ENCODE data around the gene GDI2. TPM values are rescaled to one million over a fixed set of nuclear protein-coding genes. Genes with fewer than 3 reads are reported as not detected.
"Not testable (repeated sequence)": the region's sequence is repeated elsewhere in the genome, so short reads cannot be mapped to it uniquely, and the experiment has no call there.

GDI2 gene
- polyA plus RNA-seq, 2 donors: 58.2 to 109 TPM

DNA sequence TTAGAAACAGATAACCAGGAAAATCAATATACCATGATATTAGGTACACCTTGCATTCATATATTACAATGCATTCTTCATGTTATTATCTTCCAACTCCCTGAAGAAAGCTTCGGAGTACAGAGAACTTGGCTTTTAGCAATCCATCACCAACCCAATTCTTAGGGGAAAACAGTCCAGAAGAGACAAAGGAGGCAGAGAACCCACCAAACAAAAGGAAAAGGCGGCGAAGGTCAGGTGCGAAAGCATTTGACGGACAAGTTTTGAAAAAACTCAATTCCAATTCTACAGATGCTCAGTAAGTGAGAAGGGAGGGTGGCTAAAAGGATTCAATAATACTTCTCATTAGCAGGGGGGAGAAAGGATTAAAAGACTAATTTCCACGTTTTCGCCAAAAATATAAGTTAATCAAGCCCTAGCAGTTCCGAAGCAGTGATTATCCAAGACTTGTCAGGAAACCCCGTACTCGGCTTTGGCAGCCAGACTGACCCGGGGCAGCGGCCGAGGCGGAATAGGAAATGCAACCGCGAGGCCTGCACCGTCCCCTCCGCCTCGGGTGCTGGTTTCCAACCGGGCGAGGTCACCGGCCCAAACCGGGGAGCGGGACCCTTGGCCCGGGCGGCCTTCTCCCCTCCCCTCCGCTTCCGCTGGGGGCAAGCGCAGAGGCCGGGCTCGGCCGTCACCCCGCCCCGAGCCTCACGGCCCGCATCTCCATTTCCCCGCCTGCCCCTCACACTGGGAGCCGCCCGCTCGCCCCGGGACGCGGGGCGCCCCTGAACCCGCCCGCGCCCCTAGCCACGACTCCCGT lies 747 bp downstream of the GDI2 start:
- H3K4me3 ChIP-seq (ENCODE audit: low read depth in 1 of 2, low read length in 2 of 2): peak overlapping the region; percentile 95 to 99
- no peaks in the 10 kb centered on the region for H3K9me3 ChIP-seq (ENCODE audit: control insufficient read depth in 2 of 2, insufficient read depth in 1 of 2, low read depth in 1 of 2, low read length in 1 of 2)
- peak overlapping the region; percentile 98 to 99 for H3K27ac ChIP-seq (ENCODE audit: low read depth in 2 of 2, low read length in 1 of 2)
- no peaks in the 10 kb centered on the region for H3K4me1 ChIP-seq (ENCODE audit: control insufficient read depth in 2 of 2, insufficient read depth in 2 of 2, low read length in 1 of 2)
- WGBS, 2 donors: 0 to 1% methylated on average over 40 to 49 of the region's 49 CpGs
- no peaks in the 10 kb centered on the region for H3K36me3 ChIP-seq (ENCODE audit: control insufficient read depth in 2 of 2, insufficient read depth in 2 of 2, low read length in 1 of 2)
- H3K27me3 ChIP-seq (ENCODE audit: control insufficient read depth in 1 of 2, insufficient read depth in 2 of 2, low read length in 2 of 2): no peaks in the 10 kb centered on the region

DNA sequence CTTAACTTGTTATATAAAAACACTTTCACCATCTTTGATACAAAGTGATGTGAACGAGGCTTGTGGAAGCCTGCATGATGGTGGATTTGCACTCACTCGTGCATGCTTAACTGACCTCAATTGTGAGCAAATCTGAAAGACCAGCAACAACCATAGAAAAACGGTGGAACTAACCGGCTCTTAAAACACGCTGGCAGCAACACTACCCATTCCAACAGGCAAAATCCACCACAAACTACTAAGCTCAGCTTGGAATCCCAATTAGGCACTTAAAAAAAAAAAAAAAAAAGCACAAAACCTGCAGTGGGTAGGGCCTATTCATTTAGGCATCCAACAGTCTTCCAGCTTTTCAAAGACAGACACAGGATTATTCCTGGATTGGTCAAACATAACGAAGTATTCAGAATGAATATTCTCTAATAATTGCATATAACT lies 1.8 kb downstream of the GDI2 start:
- H3K9me3 ChIP-seq (ENCODE audit: control insufficient read depth in 2 of 2, insufficient read depth in 1 of 2, low read depth in 1 of 2, low read length in 1 of 2): no peaks in the 10 kb centered on the region
- H3K27me3 ChIP-seq (ENCODE audit: control insufficient read depth in 1 of 2, insufficient read depth in 2 of 2, low read length in 2 of 2): no peaks in the 10 kb centered on the region
- no peaks in the 10 kb centered on the region for H3K36me3 ChIP-seq (ENCODE audit: control insufficient read depth in 2 of 2, insufficient read depth in 2 of 2, low read length in 1 of 2)
- 4% methylated on average over 6 of the region's 6 CpGs for WGBS, 2 donors
- H3K27ac ChIP-seq (ENCODE audit: low read depth in 2 of 2, low read length in 1 of 2): no peak overlapping the region
- peak overlapping the region; percentile 24 to 42 for H3K4me3 ChIP-seq (ENCODE audit: low read depth in 1 of 2, low read length in 2 of 2)
- H3K4me1 ChIP-seq (ENCODE audit: control insufficient read depth in 2 of 2, insufficient read depth in 2 of 2, low read length in 1 of 2): no peaks in the 10 kb centered on the region

DNA sequence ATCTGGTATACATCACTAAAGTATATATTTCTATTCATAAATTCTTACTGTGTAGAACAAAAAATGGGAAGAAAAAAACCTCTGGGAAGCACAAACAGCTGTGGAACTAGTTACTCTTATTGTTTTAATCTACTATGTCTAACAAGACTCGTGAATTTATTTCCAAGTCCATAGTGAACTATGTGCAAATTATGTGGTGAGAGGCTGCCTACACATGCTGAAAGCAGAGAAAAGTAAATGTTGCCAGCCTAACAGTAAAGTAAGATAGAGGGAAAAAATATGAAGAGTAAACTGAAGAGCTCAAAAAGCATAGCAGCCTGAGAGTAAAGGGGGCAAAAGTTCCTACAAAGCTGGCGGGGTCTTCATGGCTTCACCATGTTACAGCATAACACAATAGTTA lies 3.0 kb downstream of the GDI2 start:
- Histone ChIP-seq H3K4me3 (ENCODE audit: low read depth in 1 of 2, low read length in 2 of 2) (peak overlapping the region in 1 of 2 donors; percentile 7), H3K27ac (ENCODE audit: low read depth in 2 of 2, low read length in 1 of 2) (no peak overlapping the region)
- WGBS, 2 donors: 45 to 46% methylated on average over 2 of the region's 2 CpGs

DNA sequence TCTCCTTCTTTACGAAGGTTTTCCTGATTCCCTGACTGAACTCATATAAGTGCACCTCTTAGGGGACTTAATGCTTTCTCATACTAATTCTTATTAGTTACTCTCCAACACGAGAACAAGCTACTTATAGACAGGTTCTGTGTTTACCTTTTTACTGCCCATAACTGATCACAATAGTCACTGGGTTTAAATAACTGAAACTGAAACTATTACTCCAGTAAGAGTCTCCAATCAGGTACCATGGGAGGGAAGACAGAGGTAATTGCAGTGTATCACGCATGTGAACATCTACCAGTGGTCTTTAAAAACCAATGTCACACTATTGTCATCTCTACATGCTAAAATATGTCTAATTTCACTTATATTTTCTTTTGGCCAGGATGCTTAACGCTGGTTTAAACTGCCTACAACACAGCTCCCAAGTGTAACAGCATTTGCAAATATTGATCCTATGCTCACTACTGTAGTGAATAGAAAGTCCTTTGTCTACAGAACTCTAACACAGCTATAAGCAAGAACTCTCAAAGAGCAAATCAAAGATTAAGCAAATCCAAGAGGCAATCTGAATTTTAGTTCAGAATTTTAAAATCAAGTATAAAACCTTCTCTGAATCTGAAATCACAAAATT lies 3.6 kb downstream of the GDI2 start:
- H3K9me3 ChIP-seq (ENCODE audit: control insufficient read depth in 2 of 2, insufficient read depth in 1 of 2, low read depth in 1 of 2, low read length in 1 of 2): no peaks in the 10 kb centered on the region
- H3K27ac ChIP-seq (ENCODE audit: low read depth in 2 of 2, low read length in 1 of 2): no peak overlapping the region
- 21 to 27% methylated on average over 4 of the region's 4 CpGs for WGBS, 2 donors
- no peak overlapping the region for H3K4me3 ChIP-seq (ENCODE audit: low read depth in 1 of 2, low read length in 2 of 2)
- H3K4me1 ChIP-seq (ENCODE audit: control insufficient read depth in 2 of 2, insufficient read depth in 2 of 2, low read length in 1 of 2): no peaks in the 10 kb centered on the region
- H3K36me3 ChIP-seq (ENCODE audit: control insufficient read depth in 2 of 2, insufficient read depth in 2 of 2, low read length in 1 of 2): peaks cover 0 to 3% of the 10 kb centered on the region in 2 donors
- no peaks in the 10 kb centered on the region for H3K27me3 ChIP-seq (ENCODE audit: control insufficient read depth in 1 of 2, insufficient read depth in 2 of 2, low read length in 2 of 2)

More for the DNA sequence above, 3.0 kb downstream of the GDI2 start:
- no peaks in the 10 kb centered on the region for H3K27me3 ChIP-seq (ENCODE audit: control insufficient read depth in 1 of 2, insufficient read depth in 2 of 2, low read length in 2 of 2)
- H3K36me3 ChIP-seq (ENCODE audit: control insufficient read depth in 2 of 2, insufficient read depth in 2 of 2, low read length in 1 of 2): peaks cover 0 to 3% of the 10 kb centered on the region in 2 donors
- H3K9me3 ChIP-seq (ENCODE audit: control insufficient read depth in 2 of 2, insufficient read depth in 1 of 2, low read depth in 1 of 2, low read length in 1 of 2): no peaks in the 10 kb centered on the region
- H3K4me1 ChIP-seq (ENCODE audit: control insufficient read depth in 2 of 2, insufficient read depth in 2 of 2, low read length in 1 of 2): no peaks in the 10 kb centered on the region

GRCh38 chr10:5808783-5809392 lies 4.3 kb downstream of the GDI2 start:
- not testable (repeated sequence) for H3K27me3 ChIP-seq (ENCODE audit: control insufficient read depth in 1 of 2, insufficient read depth in 2 of 2, low read length in 2 of 2); H3K36me3 ChIP-seq (ENCODE audit: control insufficient read depth in 2 of 2, insufficient read depth in 2 of 2, low read length in 1 of 2); H3K27ac ChIP-seq (ENCODE audit: low read depth in 2 of 2, low read length in 1 of 2)

DNA sequence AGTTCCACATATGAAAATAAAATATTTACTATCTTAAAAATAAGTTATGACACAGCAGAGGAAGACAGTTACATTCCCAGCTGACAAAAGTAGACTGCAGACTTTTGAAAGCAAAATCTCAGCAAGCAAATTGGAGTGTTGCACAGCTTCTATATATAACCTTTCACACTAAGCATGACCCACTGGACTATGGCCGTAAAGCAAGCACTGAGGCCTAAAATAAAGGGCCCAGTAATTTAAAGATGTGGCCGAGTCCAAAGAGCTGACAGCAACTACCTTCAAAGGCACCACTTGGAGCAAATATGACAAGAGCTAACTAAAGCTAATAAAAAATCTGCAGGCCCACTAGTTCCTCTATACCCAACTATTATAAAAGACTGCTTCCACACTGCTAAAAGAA lies 6.5 kb downstream of the GDI2 start:
- Histone ChIP-seq H3K4me3 (ENCODE audit: low read depth in 1 of 2, low read length in 2 of 2) (no peak overlapping the region), H3K4me1 (ENCODE audit: control insufficient read depth in 2 of 2, insufficient read depth in 2 of 2, low read length in 1 of 2) (no peaks in the 10 kb centered on the region), H3K36me3 (ENCODE audit: control insufficient read depth in 2 of 2, insufficient read depth in 2 of 2, low read length in 1 of 2) (peaks cover 0 to 3% of the 10 kb centered on the region in 2 donors), H3K27me3 (ENCODE audit: control insufficient read depth in 1 of 2, insufficient read depth in 2 of 2, low read length in 2 of 2) (no peaks in the 10 kb centered on the region), H3K27ac (ENCODE audit: low read depth in 2 of 2, low read length in 1 of 2) (no peak overlapping the region), H3K9me3 (ENCODE audit: control insufficient read depth in 2 of 2, insufficient read depth in 1 of 2, low read depth in 1 of 2, low read length in 1 of 2) (no peaks in the 10 kb centered on the region)
- 62 to 67% methylated on average over 2 of the region's 2 CpGs for WGBS, 2 donors

More at GRCh38 chr10:5808783-5809392, 4.3 kb downstream of the GDI2 start:
- not testable (repeated sequence) for H3K4me1 ChIP-seq (ENCODE audit: control insufficient read depth in 2 of 2, insufficient read depth in 2 of 2, low read length in 1 of 2); H3K9me3 ChIP-seq (ENCODE audit: control insufficient read depth in 2 of 2, insufficient read depth in 1 of 2, low read depth in 1 of 2, low read length in 1 of 2); H3K4me3 ChIP-seq (ENCODE audit: low read depth in 1 of 2, low read length in 2 of 2)
- WGBS, 2 donors: 88 to 93% methylated on average over 7 of the region's 7 CpGs

DNA sequence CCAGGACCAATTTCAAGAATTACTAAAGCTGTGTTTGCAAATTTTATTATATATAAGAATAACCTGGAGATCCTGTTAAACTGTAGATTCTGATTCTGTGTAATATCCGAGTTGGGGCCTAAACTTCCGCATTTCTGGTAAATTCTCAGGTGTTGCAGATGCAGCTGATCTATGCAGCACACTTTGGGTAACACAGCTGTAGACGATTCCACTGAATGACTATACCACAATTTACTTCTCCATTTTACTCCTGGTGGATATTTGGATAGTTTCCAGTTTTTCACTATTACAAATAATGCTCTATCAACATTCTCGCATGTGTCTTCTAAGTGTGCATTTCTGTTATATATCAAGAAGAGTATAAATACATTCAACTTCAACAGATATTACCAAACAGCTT lies 7.5 kb downstream of the GDI2 start:
- 82 to 87% methylated on average over 4 of the region's 4 CpGs for WGBS, 2 donors
- Histone ChIP-seq H3K36me3 (ENCODE audit: control insufficient read depth in 2 of 2, insufficient read depth in 2 of 2, low read length in 1 of 2) (peaks cover 0 to 3% of the 10 kb centered on the region in 2 donors), H3K27ac (ENCODE audit: low read depth in 2 of 2, low read length in 1 of 2) (no peak overlapping the region), H3K9me3 (ENCODE audit: control insufficient read depth in 2 of 2, insufficient read depth in 1 of 2, low read depth in 1 of 2, low read length in 1 of 2) (no peaks in the 10 kb centered on the region), H3K27me3 (ENCODE audit: control insufficient read depth in 1 of 2, insufficient read depth in 2 of 2, low read length in 2 of 2) (no peaks in the 10 kb centered on the region), H3K4me3 (ENCODE audit: low read depth in 1 of 2, low read length in 2 of 2) (no peak overlapping the region), H3K4me1 (ENCODE audit: control insufficient read depth in 2 of 2, insufficient read depth in 2 of 2, low read length in 1 of 2) (no peaks in the 10 kb centered on the region)

DNA sequence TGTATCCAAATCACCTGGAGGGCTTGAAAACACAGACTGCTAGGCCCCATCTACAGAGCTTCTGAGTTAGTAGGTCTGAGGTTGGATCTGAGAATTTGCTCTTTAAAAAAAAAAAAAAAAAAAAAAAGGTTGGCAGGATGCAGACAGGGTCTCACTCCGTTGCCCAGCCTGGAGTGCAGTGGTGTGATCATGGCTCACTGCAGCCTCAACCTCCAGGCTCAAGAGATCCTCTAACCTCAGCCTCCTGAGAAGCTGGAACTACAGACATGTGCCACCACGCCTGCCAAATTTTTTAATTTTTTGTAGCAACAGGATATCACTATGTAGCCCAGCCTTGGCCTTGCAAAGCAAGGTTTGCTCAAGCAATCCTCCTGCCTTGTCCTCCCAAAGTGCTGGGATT lies 8.0 kb downstream of the GDI2 start:
- H3K4me1 ChIP-seq (ENCODE audit: control insufficient read depth in 2 of 2, insufficient read depth in 2 of 2, low read length in 1 of 2): no peaks in the 10 kb centered on the region
- H3K4me3 ChIP-seq (ENCODE audit: low read depth in 1 of 2, low read length in 2 of 2): no peak overlapping the region
- H3K27ac ChIP-seq (ENCODE audit: low read depth in 2 of 2, low read length in 1 of 2): no peak overlapping the region
- no peaks in the 10 kb centered on the region for H3K27me3 ChIP-seq (ENCODE audit: control insufficient read depth in 1 of 2, insufficient read depth in 2 of 2, low read length in 2 of 2)
- H3K9me3 ChIP-seq (ENCODE audit: control insufficient read depth in 2 of 2, insufficient read depth in 1 of 2, low read depth in 1 of 2, low read length in 1 of 2): no peaks in the 10 kb centered on the region
- 92 to 96% methylated on average over 2 of the region's 2 CpGs for WGBS, 2 donors
- H3K36me3 ChIP-seq (ENCODE audit: control insufficient read depth in 2 of 2, insufficient read depth in 2 of 2, low read length in 1 of 2): peaks cover 0 to 3% of the 10 kb centered on the region in 2 donors

DNA sequence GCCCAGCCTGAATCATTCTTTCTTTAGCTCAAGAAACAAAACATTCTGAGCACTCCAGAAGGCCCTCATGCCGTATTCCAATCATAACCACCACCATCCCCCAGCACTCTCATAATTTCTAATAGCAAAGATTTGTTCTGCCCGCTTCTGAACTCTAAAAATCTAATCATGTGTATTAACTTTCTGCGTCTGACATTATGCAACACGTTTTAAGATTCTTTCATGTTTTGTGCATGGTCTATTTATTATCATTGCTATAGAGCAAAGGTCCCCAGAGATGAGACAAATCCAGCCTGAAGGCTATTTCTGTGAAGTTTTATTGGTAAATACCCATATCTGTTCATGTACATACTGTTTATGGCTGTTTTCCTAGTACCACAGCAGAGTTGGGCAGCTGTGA lies 8.8 kb downstream of the GDI2 start:
- Histone ChIP-seq H3K9me3 (ENCODE audit: control insufficient read depth in 2 of 2, insufficient read depth in 1 of 2, low read depth in 1 of 2, low read length in 1 of 2) (no peaks in the 10 kb centered on the region), H3K27ac (ENCODE audit: low read depth in 2 of 2, low read length in 1 of 2) (no peak overlapping the region), H3K27me3 (ENCODE audit: control insufficient read depth in 1 of 2, insufficient read depth in 2 of 2, low read length in 2 of 2) (no peaks in the 10 kb centered on the region), H3K4me3 (ENCODE audit: low read depth in 1 of 2, low read length in 2 of 2) (no peak overlapping the region), H3K36me3 (ENCODE audit: control insufficient read depth in 2 of 2, insufficient read depth in 2 of 2, low read length in 1 of 2) (peaks cover 0 to 3% of the 10 kb centered on the region in 2 donors), H3K4me1 (ENCODE audit: control insufficient read depth in 2 of 2, insufficient read depth in 2 of 2, low read length in 1 of 2) (no peaks in the 10 kb centered on the region)
- 81 to 87% methylated on average over 4 of the region's 4 CpGs for WGBS, 2 donors

Data from esophagus (tissue), 2 donors.